Measurements from ENCODE around the gene SS18L1.

- TF ChIP-seq, protein P1, sequence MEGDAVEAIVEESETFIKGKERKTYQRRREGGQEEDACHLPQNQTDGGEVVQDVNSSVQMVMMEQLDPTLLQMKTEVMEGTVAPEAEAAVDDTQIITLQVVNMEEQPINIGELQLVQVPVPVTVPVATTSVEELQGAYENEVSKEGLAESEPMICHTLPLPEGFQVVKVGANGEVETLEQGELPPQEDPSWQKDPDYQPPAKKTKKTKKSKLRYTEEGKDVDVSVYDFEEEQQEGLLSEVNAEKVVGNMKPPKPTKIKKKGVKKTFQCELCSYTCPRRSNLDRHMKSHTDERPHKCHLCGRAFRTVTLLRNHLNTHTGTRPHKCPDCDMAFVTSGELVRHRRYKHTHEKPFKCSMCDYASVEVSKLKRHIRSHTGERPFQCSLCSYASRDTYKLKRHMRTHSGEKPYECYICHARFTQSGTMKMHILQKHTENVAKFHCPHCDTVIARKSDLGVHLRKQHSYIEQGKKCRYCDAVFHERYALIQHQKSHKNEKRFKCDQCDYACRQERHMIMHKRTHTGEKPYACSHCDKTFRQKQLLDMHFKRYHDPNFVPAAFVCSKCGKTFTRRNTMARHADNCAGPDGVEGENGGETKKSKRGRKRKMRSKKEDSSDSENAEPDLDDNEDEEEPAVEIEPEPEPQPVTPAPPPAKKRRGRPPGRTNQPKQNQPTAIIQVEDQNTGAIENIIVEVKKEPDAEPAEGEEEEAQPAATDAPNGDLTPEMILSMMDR (conservative IDR thresholded peaks at IDR 0.05): no peak
- TF ChIP-seq EZH2 (IDR thresholded peaks at IDR 0.05; ENCODE audit: low read depth): no peak
Observed at GRCh38 chr20:62138204-62138543, 5.4 kb upstream of the SS18L1 start.
